Smooth muscle cell (in vitro differentiated cells): ENCODE measurements around the gene KLHDC7A. TPM values are rescaled to one million over a fixed set of nuclear protein-coding genes. Genes with fewer than 3 reads are reported as not detected.

Source experiments
- DNase-seq: peaks from one replicate; lab custom pipeline; 2025; ENCODE audit not compliant: unreplicated experiment; lab: John Stamatoyannopoulos, UW
- H2AFZ ChIP-seq: fragments of 200-600 bp; sonication (generic); 2 replicates; pipeline ENCODE4 v1.6.0; 2016; ENCODE audit warnings: antibody characterized with exemption, low read depth, mild to moderate bottlenecking
- H3F3A ChIP-seq: fragments of 200-600 bp; sonication (generic); 2 replicates; pipeline ENCODE4 v1.6.0; 2017; ENCODE audit warnings: antibody characterized with exemption, low read depth
- H3K27ac ChIP-seq: fragments of 200-600 bp; sonication (generic); 2 replicates; pipeline ENCODE4 v1.5.1; 2016; ENCODE audit warnings: low read depth, mild to moderate bottlenecking
- H3K27me3 ChIP-seq: fragments of 200-600 bp; sonication (generic); 2 replicates; pipeline ENCODE4 v1.6.1; 2016; ENCODE audit warnings: low read depth, mild to moderate bottlenecking
- H3K36me3 ChIP-seq: fragments of 200-600 bp; sonication (generic); 2 replicates; pipeline ENCODE4 v1.5.1; 2016; ENCODE audit warnings: low read depth
- H3K4me1 ChIP-seq: fragments of 200-600 bp; sonication (generic); 2 replicates; pipeline ENCODE4 v1.5.1; 2016; ENCODE audit warnings: low read depth
- H3K4me2 ChIP-seq: fragments of 200-600 bp; sonication (generic); 2 replicates; pipeline ENCODE4 v1.6.0; 2016; ENCODE audit warnings: mild to moderate bottlenecking
- H3K4me3 ChIP-seq: fragments of 200-600 bp; sonication (generic); 2 replicates; pipeline ENCODE4 v1.5.1; 2016; ENCODE audit warnings: mild to moderate bottlenecking
- H3K79me2 ChIP-seq: fragments of 200-600 bp; sonication (generic); 2 replicates; pipeline ENCODE4 v1.6.0; 2016; ENCODE audit warnings: low read depth, mild to moderate bottlenecking
- H3K9ac ChIP-seq: fragments of 200-600 bp; sonication (generic); 2 replicates; pipeline ENCODE4 v1.6.0; 2016; ENCODE audit warnings: low read depth
- H3K9me3 ChIP-seq: fragments of 200-600 bp; sonication (generic); replicated peaks from 2 replicates; pipeline ENCODE4 v1.5.1; 2016; ENCODE audit warnings: low read depth
- H4K20me1 ChIP-seq: fragments of 200-600 bp; sonication (generic); 2 replicates; pipeline ENCODE4 v1.6.0; 2016; ENCODE audit warnings: low read depth
- WGBS: methylation state at CpG from one replicate; pipeline ENCODE4 v1.1.7; 2016; ENCODE audit warnings: low lambda C conversion rate; 5-methylcytosine and 5-hydroxymethylcytosine counted together
- polyA plus RNA-seq: library from polyadenylated mRNA; unstranded; fragments of >200 nt; fragmentation: Nextera tagmentation; extraction: Ambion mirVana; gene quantifications from 2 replicates; pipeline ENCODE4 v1.2.1, GENCODE V29; 2016
- total RNA-seq: library from RNA; depleted of rRNA; stranded (reverse); fragments of >200 nt; gene quantifications from 2 replicates; pipeline ENCODE4 v1.2.3, GENCODE V29; 2014
- TF ChIP-seq, protein P1 (sequence below): fragments of 200-600 bp; sonication (generic); IDR thresholded peaks from 2 replicates; pipeline ENCODE4 v1.5.1; 2017; ENCODE audit warnings: borderline replicate concordance, mild to moderate bottlenecking, antibody characterized with exemption; ENCODE audit not compliant: insufficient read depth, poor library complexity, severe bottlenecking

Gene KLHDC7A
- total and polyA plus RNA-seq, 2 experiments from 2014 or later = 0.41 TPM; not detected in 1

DNA sequence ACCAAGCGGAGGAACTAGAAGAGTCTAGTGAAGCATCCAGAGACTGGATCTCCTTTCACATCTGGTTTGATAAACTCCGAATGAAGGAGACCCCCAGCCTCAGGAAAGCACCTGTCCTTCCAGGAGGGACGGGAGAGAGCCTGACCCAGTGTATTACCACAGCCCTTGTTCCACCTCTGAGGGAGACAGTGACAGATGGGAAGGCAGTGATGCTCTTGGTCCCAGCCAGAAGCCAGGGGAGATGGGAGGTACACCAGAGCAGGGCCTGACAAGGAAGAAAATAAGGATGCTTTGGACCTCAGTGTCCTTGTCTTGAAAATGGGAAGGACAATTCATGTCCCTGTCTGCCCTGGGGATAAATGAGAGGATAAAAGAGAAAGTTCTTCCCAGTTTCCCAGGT is 3.5 kb downstream of the KLHDC7A start:
- Histone ChIP-seq H3K4me3 (no peak overlapping the region), H2AFZ (no peak overlapping the region), H3F3A (no peaks in the 10 kb centered on the region), H3K4me1 (peaks cover 18% of the 10 kb centered on the region), H3K79me2 (no peaks in the 10 kb centered on the region), H3K4me2 (no peak overlapping the region), H3K27ac (no peak overlapping the region), H3K9ac (no peak overlapping the region), H3K9me3 (no peaks in the 10 kb centered on the region), H3K36me3 (no peaks in the 10 kb centered on the region), H3K27me3 (no peaks in the 10 kb centered on the region), H4K20me1 (no peaks in the 10 kb centered on the region)
- no peak for DNase-seq
- TF ChIP-seq, protein P1, sequence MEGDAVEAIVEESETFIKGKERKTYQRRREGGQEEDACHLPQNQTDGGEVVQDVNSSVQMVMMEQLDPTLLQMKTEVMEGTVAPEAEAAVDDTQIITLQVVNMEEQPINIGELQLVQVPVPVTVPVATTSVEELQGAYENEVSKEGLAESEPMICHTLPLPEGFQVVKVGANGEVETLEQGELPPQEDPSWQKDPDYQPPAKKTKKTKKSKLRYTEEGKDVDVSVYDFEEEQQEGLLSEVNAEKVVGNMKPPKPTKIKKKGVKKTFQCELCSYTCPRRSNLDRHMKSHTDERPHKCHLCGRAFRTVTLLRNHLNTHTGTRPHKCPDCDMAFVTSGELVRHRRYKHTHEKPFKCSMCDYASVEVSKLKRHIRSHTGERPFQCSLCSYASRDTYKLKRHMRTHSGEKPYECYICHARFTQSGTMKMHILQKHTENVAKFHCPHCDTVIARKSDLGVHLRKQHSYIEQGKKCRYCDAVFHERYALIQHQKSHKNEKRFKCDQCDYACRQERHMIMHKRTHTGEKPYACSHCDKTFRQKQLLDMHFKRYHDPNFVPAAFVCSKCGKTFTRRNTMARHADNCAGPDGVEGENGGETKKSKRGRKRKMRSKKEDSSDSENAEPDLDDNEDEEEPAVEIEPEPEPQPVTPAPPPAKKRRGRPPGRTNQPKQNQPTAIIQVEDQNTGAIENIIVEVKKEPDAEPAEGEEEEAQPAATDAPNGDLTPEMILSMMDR = no peak
- 96% methylated on average over 3 of the region's 3 CpGs for WGBS

DNA sequence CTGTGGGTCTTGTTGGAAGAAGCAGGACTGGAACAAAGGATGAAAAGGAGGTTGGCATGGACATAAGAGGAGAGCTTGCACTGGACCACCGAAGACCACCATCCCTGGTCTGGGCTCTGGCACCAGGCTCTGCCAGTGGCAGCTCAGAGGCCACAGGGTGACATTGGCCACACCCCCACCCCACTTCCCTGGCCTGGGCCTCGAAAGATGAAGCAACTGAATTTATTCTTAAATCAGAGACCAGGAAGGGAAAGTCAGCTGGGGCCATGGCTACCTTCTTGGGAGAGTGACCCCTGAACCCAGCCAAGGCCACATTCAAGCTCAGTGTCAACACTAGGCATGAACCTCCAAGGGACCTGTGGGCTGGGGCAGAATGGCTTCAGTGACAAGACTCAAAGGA is 4.0 kb downstream of the KLHDC7A start:
- TF ChIP-seq, protein P1 = no peak
- Histone ChIP-seq H3K9me3 (no peaks in the 10 kb centered on the region), H4K20me1 (no peaks in the 10 kb centered on the region), H3F3A (no peaks in the 10 kb centered on the region), H3K79me2 (no peaks in the 10 kb centered on the region), H3K4me1 (peaks cover 18% of the 10 kb centered on the region), H3K27me3 (no peaks in the 10 kb centered on the region), H3K9ac (no peak overlapping the region), H3K4me3 (no peak overlapping the region), H3K36me3 (no peaks in the 10 kb centered on the region), H2AFZ (no peak overlapping the region), H3K4me2 (no peak overlapping the region), H3K27ac (no peak overlapping the region)
- DNase-seq = no peak
- WGBS = 92% methylated on average over 2 of the region's 2 CpGs

GRCh38 chr1:18485227-18485626 is 4.5 kb downstream of the KLHDC7A start:
- Histone ChIP-seq H2AFZ (no peak overlapping the region), H3K27me3 (no peaks in the 10 kb centered on the region), H3K4me1 (peaks cover 17% of the 10 kb centered on the region), H3K9me3 (no peaks in the 10 kb centered on the region), H4K20me1 (no peaks in the 10 kb centered on the region), H3F3A (no peaks in the 10 kb centered on the region), H3K9ac (no peak overlapping the region), H3K27ac (no peak overlapping the region), H3K4me2 (no peak overlapping the region), H3K79me2 (no peaks in the 10 kb centered on the region), H3K4me3 (no peak overlapping the region), H3K36me3 (no peaks in the 10 kb centered on the region)
- TF ChIP-seq, protein P1 = no peak
- DNase-seq = no peak
- WGBS = 86% methylated on average over 4 of the region's 4 CpGs

- Histone ChIP-seq H3K27me3 (peaks cover 6% of the 10 kb centered on the region), H3K9me3 (no peaks in the 10 kb centered on the region), H4K20me1 (no peaks in the 10 kb centered on the region), H3K4me1 (peaks cover 7% of the 10 kb centered on the region), H3F3A (no peaks in the 10 kb centered on the region), H3K4me3 (no peak overlapping the region), H3K36me3 (no peaks in the 10 kb centered on the region), H3K9ac (no peak overlapping the region), H3K79me2 (no peaks in the 10 kb centered on the region), H3K27ac (no peak overlapping the region), H3K4me2 (no peak overlapping the region), H2AFZ (no peak overlapping the region)
- WGBS = 40% methylated on average over 7 of the region's 7 CpGs
- TF ChIP-seq, protein P1 = peak; percentile 4
- no peak for DNase-seq
Measured at GRCh38 chr1:18486195-18486594, 5.5 kb downstream of the KLHDC7A start.
